IMR-90 (cell line): ENCODE measurements around the gene IFI30. TPM values are rescaled to one million over a fixed set of nuclear protein-coding genes. Genes with fewer than 3 reads are reported as not detected.

Experiments
- ATAC-seq: fragments of 200-7000 bp; cut with Tn5 transposase; 2 replicates; pipeline ENCODE4 v1.9.1; 2020; ENCODE audit warnings: low read depth, mild to moderate bottlenecking, moderate library complexity
- BruUV-seq: library from RNA; stranded (reverse); fragments of 400-500 nt; replicated peaks from 2 replicates; lab custom pipeline; 2021; lab: Mats Ljungman, UMichigan
- CTCF ChIA-PET: fragments of 300-600 bp; formaldehyde crosslinking; extraction: SDS; loops from one replicate; lab custom pipeline; 2021; ENCODE audit warnings: antibody characterized with exemption; lab: Yijun Ruan, JAX
- POLR2A ChIA-PET: fragments of 300-600 bp; sonication (Branson Sonifier 250); formaldehyde crosslinking; loops from one replicate; lab custom pipeline; 2022; ENCODE audit warnings: antibody characterized with exemption; ENCODE audit not compliant: unreplicated experiment; lab: Charles Lee
- DNase-seq: peaks from one replicate; pipeline ENCODE4 v3.0.0; 2013
- H2AFZ ChIP-seq: replicated peaks from 2 replicates; pipeline ENCODE3; 2013; ENCODE audit warnings: low read length, mild to moderate bottlenecking; ENCODE audit not compliant: poor library complexity
- H2AK5ac ChIP-seq: 2 replicates; pipeline ENCODE4 v1.6.1; 2013; ENCODE audit warnings: low read depth, low read length, inconsistent platforms
- H2AK9ac ChIP-seq: replicated peaks from 2 replicates; pipeline ENCODE3; 2013; ENCODE audit warnings: mild to moderate bottlenecking, low read depth, low read length, moderate library complexity; ENCODE audit not compliant: poor library complexity
- H2BK120ac ChIP-seq: 2 replicates; pipeline ENCODE4 v1.6.1; 2013; ENCODE audit warnings: low read depth, low read length, inconsistent platforms
- H2BK15ac ChIP-seq: 3 replicates; pipeline ENCODE4 v1.6.1; 2013; ENCODE audit warnings: low read depth, low read length, inconsistent platforms
- H2BK20ac ChIP-seq: 2 replicates; pipeline ENCODE4 v1.6.1; 2013; ENCODE audit warnings: low read depth, mild to moderate bottlenecking, inconsistent platforms, low read length, moderate library complexity
- H2BK5ac ChIP-seq: 2 replicates; pipeline ENCODE4 v1.6.1; 2013; ENCODE audit warnings: mild to moderate bottlenecking, low read depth, low read length, inconsistent platforms; ENCODE audit not compliant: poor library complexity, severe bottlenecking
- H3K14ac ChIP-seq: replicated peaks from 2 replicates; pipeline ENCODE4 v1.6.1; 2013; ENCODE audit warnings: low read depth, low read length, inconsistent platforms
- H3K18ac ChIP-seq: 2 replicates; pipeline ENCODE4 v1.6.1; 2013; ENCODE audit warnings: low read depth, low read length, control low read depth
- H3K23ac ChIP-seq: 2 replicates; pipeline ENCODE4 v1.6.1; 2013; ENCODE audit warnings: low read depth, low read length, inconsistent platforms
- H3K27ac ChIP-seq: 2 replicates; pipeline ENCODE4 v1.5.1; 2013; ENCODE audit warnings: mild to moderate bottlenecking, control low read depth, low read length; ENCODE audit not compliant: insufficient read depth
- H3K27me3 ChIP-seq: 2 replicates; pipeline ENCODE4 v1.6.1; 2013; ENCODE audit warnings: low read length; ENCODE audit not compliant: control insufficient read depth, insufficient read depth
- H3K36me3 ChIP-seq: 2 replicates; pipeline ENCODE4 v1.6.1; 2013; ENCODE audit warnings: low read length, mixed read lengths; ENCODE audit not compliant: control insufficient read depth, insufficient read depth
- H3K4ac ChIP-seq: 2 replicates; pipeline ENCODE4 v1.6.1; 2013; ENCODE audit warnings: low read depth, low read length, inconsistent platforms
- H3K4me1 ChIP-seq: 2 replicates; pipeline ENCODE4 v1.6.1; 2013; ENCODE audit warnings: low read length, mixed read lengths; ENCODE audit not compliant: control insufficient read depth, insufficient read depth
- H3K4me2 ChIP-seq: 2 replicates; pipeline ENCODE4 v1.6.1; 2013; ENCODE audit warnings: low read depth, mild to moderate bottlenecking, control low read depth, low read length, moderate library complexity
- H3K4me3 ChIP-seq: 2 replicates; pipeline ENCODE4 v1.5.1; 2013; ENCODE audit warnings: low read depth, mild to moderate bottlenecking, control low read depth, low read length, moderate library complexity; ENCODE audit not compliant: insufficient read depth
- H3K56ac ChIP-seq: 2 replicates; pipeline ENCODE4 v1.6.1; 2013; ENCODE audit warnings: low read length, inconsistent platforms; ENCODE audit not compliant: insufficient read depth; ENCODE audit errors: extremely low read depth
- H3K79me1 ChIP-seq, 2 experiments: 2 replicates each; pipeline ENCODE4 v1.6.1; 2013; ENCODE audit warnings: low read length in 2 of 2, inconsistent platforms in 1 of 2, low read depth in 1 of 2
- H3K9ac ChIP-seq: 2 replicates; pipeline ENCODE4 v1.6.1; 2013; ENCODE audit warnings: low read depth, low read length, control low read depth
- H3K9me1 ChIP-seq: 2 replicates; pipeline ENCODE4 v1.6.1; 2013; ENCODE audit warnings: low read length, inconsistent platforms; ENCODE audit not compliant: insufficient read depth
- H3K9me3 ChIP-seq: 2 replicates; pipeline ENCODE4 v1.6.1; 2013; ENCODE audit warnings: low read length; ENCODE audit not compliant: control insufficient read depth, insufficient read depth
- H4K20me1 ChIP-seq: 2 replicates; pipeline ENCODE4 v1.6.1; 2013; ENCODE audit warnings: low read length, inconsistent platforms; ENCODE audit not compliant: insufficient read depth
- H4K5ac ChIP-seq: 2 replicates; pipeline ENCODE4 v1.6.1; 2013; ENCODE audit warnings: mild to moderate bottlenecking, low read depth, low read length, control low read depth
- H4K8ac ChIP-seq, 2 experiments: 2 replicates each; pipeline ENCODE4 v1.6.1; 2013; ENCODE audit warnings: low read depth in 2 of 2, low read length in 2 of 2, control low read depth in 1 of 2, inconsistent platforms in 1 of 2
- H4K91ac ChIP-seq: 2 replicates; pipeline ENCODE4 v1.6.1; 2013; ENCODE audit warnings: low read depth, low read length, inconsistent platforms; ENCODE audit not compliant: insufficient read depth
- BHLHE40 ChIP-seq: fragments of 150-350 bp; IDR thresholded peaks from 2 replicates; pipeline ENCODE4 v1.6.1; 2016; ENCODE audit warnings: mild to moderate bottlenecking, low read depth, low read length
- CEBPB ChIP-seq: IDR thresholded peaks from 2 replicates; pipeline ENCODE4 v1.6.1; 2012; ENCODE audit warnings: low read depth, low read length, improper control_type of control experiment
- CHD1 ChIP-seq: IDR thresholded peaks from 2 replicates; pipeline ENCODE4 v1.6.1; 2012; ENCODE audit warnings: low read depth, low read length, improper control_type of control experiment
- CTCF ChIP-seq: conservative IDR thresholded peaks from 2 replicates; pipeline ENCODE4 v1.5.1; 2012; ENCODE audit warnings: mild to moderate bottlenecking, low read depth, low read length, improper control_type of control experiment
- ELK1 ChIP-seq: fragments of 150-350 bp; IDR thresholded peaks from 2 replicates; pipeline ENCODE4 v1.6.1; 2016; ENCODE audit warnings: low read depth, mild to moderate bottlenecking, low read length, moderate library complexity, borderline replicate concordance
- MAFK ChIP-seq: IDR thresholded peaks from 2 replicates; pipeline ENCODE4 v1.6.1; 2012; ENCODE audit warnings: low read depth, low read length, improper control_type of control experiment
- MAZ ChIP-seq: IDR thresholded peaks from 2 replicates; pipeline ENCODE4 v1.6.1; 2012; ENCODE audit warnings: low read depth, mild to moderate bottlenecking, low read length, improper control_type of control experiment, moderate library complexity, borderline replicate concordance
- NFE2L2 ChIP-seq: fragments of 150-350 bp; IDR thresholded peaks from 2 replicates; pipeline ENCODE4 v1.6.1; 2016; ENCODE audit warnings: low read depth, mild to moderate bottlenecking, low read length
- POLR2A ChIP-seq: IDR thresholded peaks from 2 replicates; pipeline ENCODE4 v1.6.1; 2012; ENCODE audit warnings: mild to moderate bottlenecking, low read depth, low read length
- RAD21 ChIP-seq: IDR thresholded peaks from 2 replicates; pipeline ENCODE4 v1.6.1; 2012; ENCODE audit warnings: low read length, improper control_type of control experiment
- RFX5 ChIP-seq: IDR thresholded peaks from 2 replicates; pipeline ENCODE4 v1.8.0; 2012; ENCODE audit warnings: low read depth, mild to moderate bottlenecking, low read length, moderate library complexity
- SMC3 ChIP-seq: fragments of 150-350 bp; IDR thresholded peaks from 2 replicates; pipeline ENCODE4 v1.6.1; 2016; ENCODE audit warnings: low read depth, mild to moderate bottlenecking, antibody characterized with exemption, low read length, moderate library complexity
- WGBS, 2 experiments: methylation state at CpG; one replicate each; pipeline versions ENCODE4 v1.1.5 to v1.1.7; 2013; ENCODE audit warnings: missing lambda C conversion rate in 2 of 2; ENCODE audit not compliant: insufficient read length in 1 of 2; ENCODE audit errors: extremely low coverage in 2 of 2; 5-methylcytosine and 5-hydroxymethylcytosine counted together
- dilution Hi-C: fragments of 300-500 bp; cut with HindIII; formaldehyde crosslinking; loops from one replicate; pipeline ENCODE4 v1.14.3; 2018; ENCODE audit warnings: low sequenced_read_pairs; ENCODE audit not compliant: unreplicated experiment
- in situ Hi-C: fragments of 300-500 bp; cut with MboI; formaldehyde crosslinking; loops from 3 replicates; pipeline ENCODE4 v1.14.3; 2019; ENCODE audit warnings: low sequenced_read_pairs, inconsistent platforms, mixed read lengths
- intact Hi-C: fragments of 100-400 bp; cut with micrococcal nuclease; formaldehyde crosslinking; loops from 2 replicates; pipeline ENCODE4 v1.10.0; 2022
- polyA plus RNA-seq, 3 experiments: library from polyadenylated mRNA; depleted of rRNA; stranded (reverse); fragments of >200 nt; gene quantifications; 2 replicates each; pipeline ENCODE4 v1.2.3, GENCODE V29; 2012; ENCODE audit warnings: low replicate concordance in 1 of 3
- total RNA-seq: library from RNA; depleted of rRNA; stranded (reverse); fragments of >200 nt; gene quantifications from 2 replicates; pipeline ENCODE4 v1.2.3, GENCODE V29; 2012

The IFI30 gene
- total and polyA plus RNA-seq, 2 of the 4 experiments (the other 2 are of a cell fraction): 2.3 TPM

DNA sequence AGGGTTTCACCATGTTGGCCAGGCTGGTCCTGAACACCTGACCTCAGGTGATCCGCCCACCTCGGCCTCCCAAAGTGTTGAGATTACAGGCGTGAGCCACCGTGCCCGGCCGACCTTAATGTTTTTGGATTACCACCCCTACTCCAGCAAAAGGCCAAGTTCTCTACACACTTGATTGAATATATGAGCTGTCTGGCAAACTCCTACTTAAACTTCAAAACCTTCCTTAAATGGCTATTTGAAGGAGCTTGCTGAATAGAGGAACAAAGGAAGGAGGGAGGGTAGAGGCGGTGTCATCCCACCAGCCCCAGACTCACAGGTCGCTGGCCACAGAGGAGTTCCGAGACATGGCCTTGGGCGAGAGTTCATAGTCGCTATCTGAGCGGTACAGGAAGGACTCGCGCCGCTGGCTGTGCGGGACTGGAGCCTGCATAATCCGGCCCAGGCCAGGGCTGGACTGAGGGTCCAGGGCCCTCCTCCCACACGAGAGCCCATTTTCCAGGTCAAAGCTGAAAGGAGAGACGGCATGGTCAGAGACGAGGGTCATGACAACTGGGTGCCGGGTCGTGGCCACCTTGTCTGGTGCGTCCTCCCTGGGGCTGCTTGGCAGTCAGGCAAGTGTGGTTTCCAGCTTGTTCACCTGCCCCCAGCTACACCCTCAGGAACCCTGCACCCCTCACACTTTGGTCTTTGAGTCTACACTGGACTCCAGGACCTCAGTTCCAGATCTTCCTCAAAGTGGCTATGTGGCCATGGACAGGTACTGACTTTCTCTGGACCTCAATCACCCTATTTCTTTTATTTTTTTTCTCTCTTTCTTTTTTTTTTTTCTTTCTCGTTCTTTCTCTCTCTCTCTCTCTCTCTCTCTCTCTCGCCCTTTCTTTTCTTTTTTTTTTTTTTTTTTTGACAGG, 48.5 kb downstream of the IFI30 start:
- Histone ChIP-seq H4K20me1 (no peaks in the 10 kb centered on the region), H3K4me3 (no peak overlapping the region), H2AK9ac (no peak overlapping the region), H3K27me3 (peaks cover under 1% of the 10 kb centered on the region; the same call in 1 of the 2 replicates), H2AFZ (no peak overlapping the region), H3K9ac (no peak overlapping the region), H4K8ac (no peak overlapping the region), H4K5ac (no peak overlapping the region), H4K91ac (no peak overlapping the region), H3K4ac (no peak overlapping the region), H2AK5ac (no peak overlapping the region), H3K79me1 (no peaks in the 10 kb centered on the region), H2BK5ac (no peak overlapping the region), H3K18ac (no peak overlapping the region), H3K36me3 (no peaks in the 10 kb centered on the region), H3K4me1 (peaks cover 7% of the 10 kb centered on the region), H3K9me1 (peaks cover 5% of the 10 kb centered on the region; the same call in 1 of the 2 replicates), H3K9me3 (no peaks in the 10 kb centered on the region), H2BK20ac (no peak overlapping the region), H2BK15ac (no peak overlapping the region), H3K14ac (no peak overlapping the region), H3K4me2 (no peak overlapping the region), H3K27ac (no peak overlapping the region), H3K56ac (no peak overlapping the region), H3K23ac (no peak overlapping the region), H2BK120ac (no peak overlapping the region)
- TF ChIP-seq SMC3: no peak
- TF ChIP-seq CEBPB: no peak
- TF ChIP-seq MAFK: no peak
- no peak for TF ChIP-seq RAD21
- TF ChIP-seq CTCF: no peak
- TF ChIP-seq ELK1: no peak
- no peak for TF ChIP-seq NFE2L2
- TF ChIP-seq MAZ: no peak
- TF ChIP-seq BHLHE40: no peak
- TF ChIP-seq POLR2A: no peak
- TF ChIP-seq RFX5: no peak
- TF ChIP-seq CHD1: no peak
- CTCF ChIA-PET: no interaction called here
- intact Hi-C loops: no loop called here
- dilution Hi-C loops: no loop called here
- no peak for ATAC-seq
- in situ Hi-C loops: no loop called here
- DNase-seq: no peak
- no TSS peak for BruUV-seq
- POLR2A ChIA-PET: interaction anchor here (0.6 kb wide), 1 partner anchor 1130 kb away, joined by 3 read pairs; no protein-coding TSS in a partner anchor
- 84% methylated on average over 8 of the region's 25 CpGs; no CpG with 5 or more reads in 1 of the 2 experiments for WGBS, 2 experiments
